ENCODE measurements around the gene BMP10. TPM values are rescaled to one million over a fixed set of nuclear protein-coding genes. Genes with fewer than 3 reads are reported as not detected.

BMP10 gene
- total and polyA plus RNA-seq, 10 of the 15 experiments (the other 5 are each of a cell fraction or from before 2014, with no cell fraction given), result 0.04 TPM; not detected in 9

- peak; percentile 76 for TF ChIP-seq RAD51 (IDR thresholded peaks at IDR 0.05)
- no peak; a peak in 1 of 4 replicates for TF ChIP-seq BHLHE40 (IDR thresholded peaks at IDR 0.05; ENCODE audit: borderline replicate concordance in 1 of 2, low read depth in 2 of 2, low read length in 1 of 2)
- TF ChIP-seq SUZ12 (IDR thresholded peaks at IDR 0.05; ENCODE audit: unreplicated experiment), result no peak
- TF ChIP-seq MEF2B (IDR thresholded peaks at IDR 0.05; ENCODE audit: partially characterized antibody, poor library complexity, severe bottlenecking), result no peak
- TF ChIP-seq SP1 (IDR thresholded peaks at IDR 0.05; ENCODE audit: low read depth, low read length), result no peak
- 0 out of 2 replicates have a peak, but pooled peaks have one; percentile 20 for TF ChIP-seq JUNB (IDR thresholded peaks at IDR 0.05)
- no peak for TF ChIP-seq ZZZ3 (IDR thresholded peaks at IDR 0.05; ENCODE audit: control insufficient read depth, insufficient read length, low read depth)
- TF ChIP-seq SPI1 (IDR thresholded peaks at IDR 0.05; ENCODE audit: borderline replicate concordance, insufficient read depth, low read depth, low read length), result peak; percentile 31; the same call in 1 of the 2 replicates
- TF ChIP-seq FOXM1 (IDR thresholded peaks at IDR 0.05; ENCODE audit: low read depth, low read length), result no peak
- TF ChIP-seq CREB1 (IDR thresholded peaks at IDR 0.05; ENCODE audit: low read depth), result 0 out of 2 replicates have a peak, but pooled peaks have one; percentile 10
- 0 out of 2 replicates have a peak, but pooled peaks have one; percentile 46 for TF ChIP-seq TCF3 (IDR thresholded peaks at IDR 0.05; ENCODE audit: borderline replicate concordance, insufficient read depth, low read depth, low read length)
- no peak for TF ChIP-seq PAX8 (IDR thresholded peaks at IDR 0.05)
- TF ChIP-seq IKZF1 (conservative IDR thresholded peaks at IDR 0.05), result peak; percentile 47; the same call in 1 of the 2 replicates
- TF ChIP-seq SMC3 (IDR thresholded peaks at IDR 0.05; ENCODE audit: borderline replicate concordance, low read length), result no peak
Observed at GRCh38 chr2:68832233-68832869, 38.8 kb downstream of the BMP10 start (continued).

Data from GM12878 (cell line).